HG03175 (cell line): ENCODE measurements around the gene NPHP4.

ENCODE experiments used
- ATAC-seq: cut with Tn5 transposase; IDR thresholded peaks from one replicate; pipeline ENCODE4 v1.9.1; 2021; ENCODE audit warnings: mild to moderate bottlenecking, moderate library complexity; ENCODE audit not compliant: unreplicated experiment

NPHP4 gene

DNA sequence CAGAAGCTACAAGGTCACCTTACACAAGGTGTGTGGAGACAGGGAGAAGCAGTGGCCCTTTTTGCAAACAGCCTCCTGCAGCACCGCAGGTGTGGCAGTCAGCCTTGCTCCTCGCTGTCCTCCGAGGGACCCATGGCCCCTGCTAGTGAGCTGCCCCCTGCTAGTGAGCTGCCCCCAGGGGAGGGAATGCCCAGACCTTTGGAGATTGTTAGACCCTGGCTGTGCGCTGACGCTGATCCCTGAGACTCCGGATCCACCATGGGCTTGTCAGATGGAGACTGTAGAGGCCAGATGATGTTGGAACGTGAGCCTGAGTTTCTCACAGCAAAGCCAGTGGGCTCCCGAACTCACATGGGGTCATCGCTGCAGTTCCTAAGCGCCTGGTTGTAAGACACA, 172.2 kb downstream of the NPHP4 start:
- ATAC-seq = no peak

DNA sequence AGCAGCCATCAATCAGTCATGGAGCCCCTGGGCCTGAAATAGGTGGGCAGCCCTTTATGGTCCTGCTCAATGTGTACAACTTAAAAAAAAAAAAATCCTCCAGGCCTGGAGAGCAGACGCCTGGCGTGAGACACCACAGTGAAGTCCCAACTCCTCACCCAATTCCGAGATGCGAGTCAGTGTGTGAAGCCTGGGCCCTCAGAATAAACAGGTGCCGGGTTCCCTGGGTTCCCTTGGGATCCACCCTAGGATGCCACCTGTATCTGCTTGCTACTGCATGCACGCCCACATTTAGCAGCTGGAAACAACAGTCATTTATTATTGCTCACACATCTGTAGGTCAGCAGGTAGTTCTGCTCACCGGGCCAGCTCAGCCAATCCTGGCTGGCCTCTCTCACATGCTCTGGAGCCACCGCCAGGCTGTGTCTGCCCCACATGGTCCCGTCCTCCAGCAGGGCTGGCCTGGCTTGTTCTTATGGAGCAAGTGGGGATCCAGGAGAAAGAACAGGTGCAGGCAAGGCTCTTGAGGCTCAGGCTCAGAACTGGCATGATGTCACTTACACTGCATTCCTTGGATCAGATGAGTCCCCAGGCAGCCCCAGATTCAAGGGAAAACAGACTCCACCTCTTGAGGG, 172.7 kb downstream of the NPHP4 start:
- no peak for ATAC-seq

GRCh38 chr1:5818755-5819154, 173.5 kb downstream of the NPHP4 start:
- no peak for ATAC-seq

- ATAC-seq = no peak
Measured at GRCh38 chr1:5815716-5816115, 176.5 kb downstream of the NPHP4 start.

GRCh38 chr1:5815211-5815610, 177.0 kb downstream of the NPHP4 start:
- no peak for ATAC-seq

- no peak for ATAC-seq
Measured at GRCh38 chr1:5814046-5814619, 178.1 kb downstream of the NPHP4 start.

- no peak for ATAC-seq
Measured at GRCh38 chr1:5813480-5813879, 178.7 kb downstream of the NPHP4 start.
